Measurements from ENCODE around the gene RGS18. TPM values are rescaled to one million over a fixed set of nuclear protein-coding genes. Genes with fewer than 3 reads are reported as not detected.

The RGS18 gene
- polyA plus RNA-seq, 1 donor, result 1.8 TPM

Other genes starting within 250 kb of the RGS18 start
- gene RGS21, start 158.5 kb downstream of the RGS18 start, polyA plus RNA-seq (ENCODE audit: insufficient read length), result not detected